Gastroesophageal sphincter (tissue), 4 donors: Measurements from ENCODE around the gene MUSK. TPM values are rescaled to one million over a fixed set of nuclear protein-coding genes. Genes with fewer than 3 reads are reported as not detected.

Experiments used
- ATAC-seq: fragments of 150-250 bp; one replicate; pipeline ENCODE4 v1.9.1; 2016; ENCODE audit warnings: mild to moderate bottlenecking, moderate library complexity
- H3K27ac ChIP-seq, 4 donors: fragments of 200-600 bp; sonication (generic) in 3 of 4; 1 replicate in 3 of 4; 2 replicates in 1 of 4; pipeline ENCODE4 v1.5.1; 2016 to 2019
- H3K27me3 ChIP-seq: fragments of 200-600 bp; sonication (generic); one replicate; pipeline ENCODE4 v1.5.1; 2019
- H3K36me3 ChIP-seq, 2 donors: fragments of 200-600 bp; sonication (generic); one replicate each; pipeline ENCODE4 v1.5.1; 2019; ENCODE audit warnings: control low read depth in 1 of 2
- H3K4me1 ChIP-seq, 3 donors: fragments of 200-600 bp; sonication (generic); 1 replicate in 2 of 3; 2 replicates in 1 of 3; pipeline ENCODE4 v1.5.1; 2016 to 2019; ENCODE audit warnings: control low read depth in 2 of 3
- H3K4me3 ChIP-seq, 2 donors: fragments of 200-600 bp; sonication (generic); one replicate each; pipeline ENCODE4 v1.5.1; 2019; ENCODE audit warnings: mild to moderate bottlenecking in 1 of 2, moderate library complexity in 1 of 2
- H3K9me3 ChIP-seq, 3 donors: fragments of 200-600 bp; sonication (generic); one replicate each; pipeline ENCODE4 v1.5.1; 2017 to 2019; ENCODE audit warnings: control low read depth in 2 of 3
- EP300 ChIP-seq: sonication (generic); formaldehyde crosslinking; IDR thresholded peaks from one replicate; pipeline ENCODE4 v1.6.1; 2017; ENCODE audit warnings: antibody characterized with exemption, mild to moderate bottlenecking
- POLR2A ChIP-seq, 2 donors: fragments of 450-650 bp; IDR thresholded peaks; one replicate each; pipeline ENCODE4 v1.6.1; 2017; ENCODE audit warnings: antibody characterized with exemption in 2 of 2, mild to moderate bottlenecking in 2 of 2, moderate library complexity in 1 of 2
- POLR2AphosphoS5 ChIP-seq: sonication (generic); formaldehyde crosslinking; IDR thresholded peaks from one replicate; pipeline ENCODE4 v1.6.1; 2017; ENCODE audit warnings: antibody characterized with exemption
- WGBS, 2 donors: methylation state at CpG; one replicate each; pipeline ENCODE4 v1.1.5; 2018; ENCODE audit warnings: low coverage in 1 of 2; 5-methylcytosine and 5-hydroxymethylcytosine counted together
- total RNA-seq, 4 donors: library from RNA; depleted of rRNA; stranded (reverse); fragments of >200 nt; gene quantifications; one replicate each; pipeline ENCODE4 v1.1.0, GENCODE V29; 2016
- TF ChIP-seq, protein P1 (sequence below), 4 experiments: fragments of 200-600 bp in 2 of 4; fragments of 450-650 bp in 2 of 4; sonication (generic) in 1 of 4; IDR thresholded peaks; one replicate each; pipeline ENCODE4 v1.5.1; 2017 to 2019; ENCODE audit warnings: antibody characterized with exemption in 4 of 4, mild to moderate bottlenecking in 2 of 4, moderate library complexity in 2 of 4

The MUSK gene
- total RNA-seq, 4 donors from 2014 or later = 2.9 to 8.4 (median 4.2) TPM

DNA sequence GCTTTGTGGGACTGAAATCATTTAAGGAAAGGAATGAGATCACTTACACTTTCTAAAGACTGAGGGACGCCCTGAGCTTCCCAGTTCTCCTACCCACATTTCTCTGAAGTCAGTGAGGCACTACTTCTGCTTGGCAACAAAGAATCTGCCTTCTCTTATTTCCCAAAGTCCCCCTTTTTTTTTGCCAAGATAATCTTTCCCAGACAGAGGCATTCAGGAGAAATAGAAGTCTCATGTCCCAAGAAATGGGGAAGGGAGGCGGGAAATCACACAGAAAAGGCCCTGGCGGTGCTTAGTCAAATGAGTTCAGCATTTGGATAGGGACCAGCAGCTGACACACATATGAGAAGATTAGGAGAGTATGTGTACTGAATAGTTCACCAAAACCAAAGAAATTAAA is 159.7 kb downstream of the MUSK start:
- no peak overlapping the region for H3K27ac ChIP-seq
- H3K27me3 ChIP-seq = no peaks in the 10 kb centered on the region
- WGBS, 2 donors = 34 to 53% methylated on average over 3 of the region's 3 CpGs
- no peak for TF ChIP-seq EP300
- TF ChIP-seq, protein P1, sequence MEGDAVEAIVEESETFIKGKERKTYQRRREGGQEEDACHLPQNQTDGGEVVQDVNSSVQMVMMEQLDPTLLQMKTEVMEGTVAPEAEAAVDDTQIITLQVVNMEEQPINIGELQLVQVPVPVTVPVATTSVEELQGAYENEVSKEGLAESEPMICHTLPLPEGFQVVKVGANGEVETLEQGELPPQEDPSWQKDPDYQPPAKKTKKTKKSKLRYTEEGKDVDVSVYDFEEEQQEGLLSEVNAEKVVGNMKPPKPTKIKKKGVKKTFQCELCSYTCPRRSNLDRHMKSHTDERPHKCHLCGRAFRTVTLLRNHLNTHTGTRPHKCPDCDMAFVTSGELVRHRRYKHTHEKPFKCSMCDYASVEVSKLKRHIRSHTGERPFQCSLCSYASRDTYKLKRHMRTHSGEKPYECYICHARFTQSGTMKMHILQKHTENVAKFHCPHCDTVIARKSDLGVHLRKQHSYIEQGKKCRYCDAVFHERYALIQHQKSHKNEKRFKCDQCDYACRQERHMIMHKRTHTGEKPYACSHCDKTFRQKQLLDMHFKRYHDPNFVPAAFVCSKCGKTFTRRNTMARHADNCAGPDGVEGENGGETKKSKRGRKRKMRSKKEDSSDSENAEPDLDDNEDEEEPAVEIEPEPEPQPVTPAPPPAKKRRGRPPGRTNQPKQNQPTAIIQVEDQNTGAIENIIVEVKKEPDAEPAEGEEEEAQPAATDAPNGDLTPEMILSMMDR (IDR thresholded peaks at IDR 0.05) = no peak
- TF ChIP-seq POLR2AphosphoS5 = no peak
- TF ChIP-seq POLR2A (IDR thresholded peaks at IDR 0.05) = no peak
- no peak overlapping the region for H3K4me3 ChIP-seq
- peaks cover 0 to 7% (median 0%) of the 10 kb centered on the region in 3 donors for H3K4me1 ChIP-seq
- H3K9me3 ChIP-seq = peaks cover 0 to 5% (median 0%) of the 10 kb centered on the region in 3 donors
- peak; percentile 36 for ATAC-seq
- no peaks in the 10 kb centered on the region for H3K36me3 ChIP-seq

DNA sequence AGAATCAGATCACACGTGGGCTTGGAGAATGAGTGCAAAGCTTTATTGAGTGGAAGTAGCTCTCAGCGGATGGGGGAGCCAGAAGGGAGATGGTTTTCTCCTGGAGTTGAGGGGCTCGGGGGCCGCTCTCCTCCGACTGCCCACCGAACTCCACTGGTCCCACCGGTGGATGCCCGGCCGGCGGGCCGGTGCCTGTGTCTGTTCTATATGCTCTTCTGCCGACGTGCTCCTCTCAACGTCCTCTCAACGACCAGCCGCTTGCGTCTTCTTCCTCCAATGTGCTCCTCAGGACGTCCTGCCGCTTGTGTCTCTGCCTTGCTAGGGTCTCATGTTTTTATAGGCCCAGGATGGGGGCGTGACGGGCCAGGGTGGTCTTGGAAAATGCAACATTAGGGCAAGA is 161.9 kb downstream of the MUSK start:
- TF ChIP-seq POLR2AphosphoS5 (no peak), EP300 (no peak), POLR2A (IDR thresholded peaks at IDR 0.05) (no peak)
- TF ChIP-seq, protein P1 (IDR thresholded peaks at IDR 0.05) = no peak
- 92 to 99% methylated on average over 12 to 13 of the region's 21 CpGs for WGBS, 2 donors
- H3K36me3 ChIP-seq = no peaks in the 10 kb centered on the region

DNA sequence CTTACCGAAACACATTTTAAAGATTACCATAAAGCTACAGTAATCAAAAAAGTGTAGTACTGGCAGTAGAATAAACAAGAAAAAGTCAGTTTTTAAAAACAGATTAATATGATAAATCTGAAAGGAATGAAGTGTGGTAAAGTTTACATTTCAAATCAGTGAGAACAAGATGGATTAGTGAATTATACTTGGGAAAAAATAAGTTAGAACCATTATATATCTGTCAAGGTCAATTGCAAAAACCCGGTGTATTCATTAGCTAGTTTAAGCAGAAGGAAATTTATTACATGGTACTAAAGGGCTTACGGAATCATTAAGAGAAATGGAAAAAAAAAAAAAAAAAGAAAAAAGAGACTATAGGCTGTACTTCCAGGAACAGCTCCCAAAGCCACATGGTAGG is 164.3 kb downstream of the MUSK start:
- no peak for TF ChIP-seq POLR2AphosphoS5
- TF ChIP-seq EP300 = no peak
- TF ChIP-seq POLR2A (IDR thresholded peaks at IDR 0.05) = no peak
- TF ChIP-seq, protein P1 (IDR thresholded peaks at IDR 0.05) = no peak
- no peaks in the 10 kb centered on the region for H3K9me3 ChIP-seq
- H3K4me1 ChIP-seq = peaks cover 0 to 7% (median 0%) of the 10 kb centered on the region in 3 donors
- no peaks in the 10 kb centered on the region for H3K36me3 ChIP-seq
- H3K27me3 ChIP-seq = no peaks in the 10 kb centered on the region
- 47 to 63% methylated on average over 3 of the region's 3 CpGs for WGBS, 2 donors
- no peak overlapping the region for H3K27ac ChIP-seq
- no peak overlapping the region for H3K4me3 ChIP-seq
- ATAC-seq = no peak

More for the DNA sequence above, 161.9 kb downstream of the MUSK start:
- Histone ChIP-seq H3K4me1 (peaks cover 0 to 7% (median 0%) of the 10 kb centered on the region in 3 donors), H3K27ac (no peak overlapping the region), H3K27me3 (no peaks in the 10 kb centered on the region), H3K9me3 (no peaks in the 10 kb centered on the region), H3K4me3 (no peak overlapping the region)
- ATAC-seq = no peak

DNA sequence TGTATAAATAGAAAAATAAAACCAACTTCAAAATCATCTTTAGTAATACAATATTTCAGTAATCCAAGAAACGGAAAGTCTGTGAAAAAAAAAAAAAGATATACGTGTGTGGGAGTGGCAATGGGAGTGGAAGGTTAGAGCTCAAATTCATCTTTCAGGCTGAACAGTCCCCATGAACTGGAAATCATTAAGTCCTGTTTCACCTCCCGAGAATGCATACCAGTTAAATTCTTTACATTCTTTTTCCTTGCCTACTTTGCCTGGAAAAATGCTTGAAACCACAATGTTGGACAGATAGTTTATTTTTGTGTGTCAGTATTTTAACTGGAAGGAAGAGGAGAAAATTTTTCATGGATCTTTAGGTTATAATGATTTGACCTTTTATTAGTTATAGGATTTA is 166.8 kb downstream of the MUSK start:
- H3K9me3 ChIP-seq = no peaks in the 10 kb centered on the region
- no peaks in the 10 kb centered on the region for H3K4me1 ChIP-seq
- WGBS, 2 donors = 69% methylated on average over 3 of the region's 3 CpGs
- no peak overlapping the region for H3K27ac ChIP-seq
- no peaks in the 10 kb centered on the region for H3K36me3 ChIP-seq
- no peak overlapping the region for H3K4me3 ChIP-seq
- no peaks in the 10 kb centered on the region for H3K27me3 ChIP-seq
- no peak for TF ChIP-seq POLR2A (IDR thresholded peaks at IDR 0.05)
- no peak for ATAC-seq

DNA sequence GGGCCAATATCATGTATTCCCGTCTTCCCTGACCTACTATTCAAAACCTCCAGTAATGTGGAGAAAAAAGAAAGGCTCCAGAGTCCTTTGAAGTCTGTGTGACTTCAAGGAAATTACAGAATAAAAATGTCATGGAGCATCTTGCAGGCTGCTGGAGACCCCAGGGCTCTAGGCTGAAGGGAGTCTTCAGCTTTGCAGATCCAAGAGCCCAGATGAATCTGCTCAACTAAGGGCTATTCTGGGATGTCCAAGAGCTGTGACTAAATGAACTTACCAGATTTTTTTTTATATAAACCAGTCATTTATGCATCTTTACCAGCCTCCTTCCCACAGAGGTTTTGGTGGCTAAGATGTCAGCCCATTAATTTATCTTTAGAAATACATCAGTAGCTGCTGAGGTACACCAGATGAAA is 167.3 kb downstream of the MUSK start:
- ATAC-seq = no peak

More for the DNA sequence above, 167.3 kb downstream of the MUSK start:
- H3K36me3 ChIP-seq = no peaks in the 10 kb centered on the region
- H3K27ac ChIP-seq = no peak overlapping the region
- WGBS, 2 donors = 87% methylated on average over 1 of the region's 1 CpG; no CpG with 5 or more reads in 1 of the 2 donors
- H3K4me3 ChIP-seq = no peak overlapping the region
- TF ChIP-seq, protein P1 (IDR thresholded peaks at IDR 0.05) = no peak
- TF ChIP-seq EP300 = no peak
- no peak for TF ChIP-seq POLR2AphosphoS5
- TF ChIP-seq POLR2A (IDR thresholded peaks at IDR 0.05) = no peak
- H3K4me1 ChIP-seq = no peaks in the 10 kb centered on the region
- no peaks in the 10 kb centered on the region for H3K9me3 ChIP-seq
- H3K27me3 ChIP-seq = no peaks in the 10 kb centered on the region
